Right atrium auricular region (tissue), 2 donors: ENCODE results near the gene ACTR2. TPM values are rescaled to one million over a fixed set of nuclear protein-coding genes. Genes with fewer than 3 reads are reported as not detected.

ENCODE experiments used
- DNase-seq: peaks from one replicate; pipeline ENCODE4 v3.0.0-alpha.2; 2019; ENCODE audit warnings: low spot score
- H3K27ac ChIP-seq, 2 donors: fragments of 200-600 bp; sonication (generic); 1 replicate in 1 of 2; 2 replicates in 1 of 2; pipeline ENCODE4 v1.5.1; 2016 to 2019
- H3K27me3 ChIP-seq, 2 donors: fragments of 200-600 bp; sonication (generic); one replicate each; pipeline versions ENCODE4 v1.5.1 to v1.6.0; 2017 to 2019
- H3K36me3 ChIP-seq: fragments of 200-600 bp; sonication (generic); one replicate; pipeline ENCODE4 v1.5.1; 2016
- H3K4me1 ChIP-seq, 2 donors: fragments of 200-600 bp; sonication (generic); one replicate each; pipeline versions ENCODE4 v1.5.1 to v1.6.0; 2017 to 2019
- H3K4me3 ChIP-seq, 2 donors: fragments of 200-600 bp; sonication (generic); 1 replicate in 1 of 2; 2 replicates in 1 of 2; pipeline ENCODE4 v1.5.1; 2017 to 2019; ENCODE audit warnings: mild to moderate bottlenecking in 1 of 2, moderate library complexity in 1 of 2
- H3K9me3 ChIP-seq, 2 donors: fragments of 200-600 bp; sonication (generic); one replicate each; pipeline ENCODE4 v1.5.1; 2019
- total RNA-seq, 2 donors: library from RNA; depleted of rRNA; stranded (reverse); fragments of >200 nt; gene quantifications; one replicate each; pipeline ENCODE4 v1.1.0, GENCODE V29; 2016
- TF ChIP-seq, protein P1 (sequence below), 2 donors: fragments of 200-600 bp; sonication (generic); IDR thresholded peaks; one replicate each; pipeline ENCODE4 v1.5.1; 2019; ENCODE audit warnings: antibody characterized with exemption in 2 of 2

ACTR2 gene
- total RNA-seq, 2 donors from 2014 or later: 41.2 to 45.5 TPM

DNA sequence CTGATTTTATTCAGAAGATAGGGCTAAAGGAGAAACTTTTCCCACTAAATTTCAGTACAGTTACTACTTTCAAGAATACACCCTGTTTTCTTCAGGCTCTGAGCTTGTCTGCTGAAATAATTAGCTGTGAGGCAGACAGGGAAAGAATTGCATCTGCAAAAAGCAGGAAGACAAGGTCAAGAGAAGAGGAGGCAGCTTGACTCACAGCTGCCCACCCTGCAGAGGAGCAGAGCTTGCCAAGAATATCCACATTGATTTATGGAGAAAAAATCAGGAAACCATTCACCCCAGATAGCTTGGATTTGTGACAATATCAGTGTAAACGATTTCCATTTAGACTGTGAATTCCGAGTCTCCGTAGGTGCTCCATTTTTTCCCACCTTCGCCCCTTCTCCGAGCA is 49.0 kb downstream of the ACTR2 start:
- DNase-seq: no peak
- TF ChIP-seq, protein P1, sequence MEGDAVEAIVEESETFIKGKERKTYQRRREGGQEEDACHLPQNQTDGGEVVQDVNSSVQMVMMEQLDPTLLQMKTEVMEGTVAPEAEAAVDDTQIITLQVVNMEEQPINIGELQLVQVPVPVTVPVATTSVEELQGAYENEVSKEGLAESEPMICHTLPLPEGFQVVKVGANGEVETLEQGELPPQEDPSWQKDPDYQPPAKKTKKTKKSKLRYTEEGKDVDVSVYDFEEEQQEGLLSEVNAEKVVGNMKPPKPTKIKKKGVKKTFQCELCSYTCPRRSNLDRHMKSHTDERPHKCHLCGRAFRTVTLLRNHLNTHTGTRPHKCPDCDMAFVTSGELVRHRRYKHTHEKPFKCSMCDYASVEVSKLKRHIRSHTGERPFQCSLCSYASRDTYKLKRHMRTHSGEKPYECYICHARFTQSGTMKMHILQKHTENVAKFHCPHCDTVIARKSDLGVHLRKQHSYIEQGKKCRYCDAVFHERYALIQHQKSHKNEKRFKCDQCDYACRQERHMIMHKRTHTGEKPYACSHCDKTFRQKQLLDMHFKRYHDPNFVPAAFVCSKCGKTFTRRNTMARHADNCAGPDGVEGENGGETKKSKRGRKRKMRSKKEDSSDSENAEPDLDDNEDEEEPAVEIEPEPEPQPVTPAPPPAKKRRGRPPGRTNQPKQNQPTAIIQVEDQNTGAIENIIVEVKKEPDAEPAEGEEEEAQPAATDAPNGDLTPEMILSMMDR (IDR thresholded peaks at IDR 0.05): no peak
- Histone ChIP-seq H3K27me3 (no peaks in the 10 kb centered on the region), H3K4me3 (no peak overlapping the region), H3K4me1 (peaks cover 0 to 30% of the 10 kb centered on the region in 2 donors), H3K9me3 (no peaks in the 10 kb centered on the region), H3K36me3 (peaks cover 15% of the 10 kb centered on the region), H3K27ac (no peak overlapping the region)

DNA sequence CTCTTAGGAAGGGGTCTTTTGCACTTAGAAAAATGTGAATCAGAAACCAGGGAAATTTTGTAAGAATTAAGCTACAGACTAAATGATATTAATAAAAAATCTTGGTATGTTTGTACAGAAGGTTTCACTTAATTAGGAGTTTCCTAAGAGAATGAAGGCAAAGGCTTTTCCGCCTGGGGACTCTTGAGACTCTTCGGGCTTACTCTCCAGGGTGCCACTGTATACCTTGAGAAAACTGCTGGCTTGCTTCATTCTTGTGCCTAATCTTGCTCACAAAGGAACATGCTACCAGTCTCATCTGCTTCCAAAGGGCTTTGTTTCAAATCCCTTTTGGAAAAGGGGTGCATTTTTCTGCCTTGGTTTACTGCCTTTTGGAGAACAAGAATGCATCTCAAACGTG is 49.5 kb downstream of the ACTR2 start:
- H3K9me3 ChIP-seq: no peaks in the 10 kb centered on the region
- no peaks in the 10 kb centered on the region for H3K27me3 ChIP-seq
- DNase-seq: no peak
- peaks cover 10% of the 10 kb centered on the region for H3K36me3 ChIP-seq
- peaks cover 0 to 32% of the 10 kb centered on the region in 2 donors for H3K4me1 ChIP-seq
- H3K4me3 ChIP-seq: no peak overlapping the region
- TF ChIP-seq, protein P1 (IDR thresholded peaks at IDR 0.05): no peak
- no peak overlapping the region for H3K27ac ChIP-seq

DNA sequence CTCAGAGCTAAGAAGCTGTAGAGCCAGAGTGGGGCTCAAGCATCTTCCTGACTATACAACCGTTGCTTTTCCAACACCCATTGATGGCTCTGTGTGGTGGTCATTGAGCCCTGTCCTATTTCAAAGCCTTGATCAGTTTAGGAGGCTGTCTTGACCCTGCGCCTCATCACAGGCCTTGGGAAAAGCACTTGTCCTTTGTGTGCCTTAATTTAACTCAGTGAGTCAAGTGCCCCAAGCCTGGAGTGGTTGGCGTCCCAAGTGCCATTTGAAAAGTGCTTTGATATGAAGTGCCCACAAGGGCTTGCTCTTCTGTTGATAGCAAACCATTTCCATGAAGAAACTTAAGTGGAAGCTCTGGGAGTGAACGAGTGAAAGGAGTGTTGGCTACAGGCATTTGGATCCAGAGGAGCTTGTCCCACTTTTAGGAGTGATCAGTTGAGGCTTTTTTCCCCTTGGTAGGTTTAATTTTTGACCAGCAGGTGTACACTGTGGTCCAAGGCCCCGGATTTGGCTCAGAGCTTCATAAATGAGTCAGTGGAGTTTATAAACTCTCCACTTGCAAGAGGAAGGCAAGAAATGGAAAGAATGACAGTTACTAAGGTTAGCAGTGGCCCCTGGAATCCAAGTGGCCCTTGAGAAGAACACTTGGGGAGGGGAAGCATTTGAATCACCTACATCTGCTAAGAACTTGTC is 50.3 kb downstream of the ACTR2 start:
- H3K36me3 ChIP-seq: peaks cover 5% of the 10 kb centered on the region
- H3K4me3 ChIP-seq: no peak overlapping the region
- no peaks in the 10 kb centered on the region for H3K9me3 ChIP-seq
- TF ChIP-seq, protein P1 (IDR thresholded peaks at IDR 0.05): no peak
- peaks cover 0 to 40% of the 10 kb centered on the region in 2 donors for H3K4me1 ChIP-seq
- H3K27me3 ChIP-seq: no peaks in the 10 kb centered on the region
- DNase-seq: peak; percentile 55
- no peak overlapping the region for H3K27ac ChIP-seq

DNA sequence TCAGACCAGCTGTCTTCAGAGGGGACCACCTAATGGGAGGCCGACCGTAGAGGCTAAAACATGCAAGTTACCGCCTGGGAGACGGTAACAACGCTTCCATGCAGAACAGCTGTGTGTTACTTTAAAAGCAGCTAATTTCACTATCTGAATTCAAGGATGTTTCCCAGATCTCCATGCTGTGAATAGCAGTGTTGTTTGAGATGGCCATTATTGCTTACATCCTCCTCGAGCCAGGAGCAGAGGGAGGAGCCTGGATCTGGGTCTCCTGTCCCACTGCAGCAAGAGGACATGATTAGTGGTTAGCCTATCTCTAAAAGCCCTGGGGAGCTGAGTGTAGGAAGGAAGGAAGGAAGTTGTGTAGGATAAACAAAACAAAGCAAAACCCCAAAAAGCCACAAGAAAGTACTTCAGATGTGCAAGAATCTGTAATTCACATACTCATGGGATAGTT is 50.9 kb downstream of the ACTR2 start:
- H3K27ac ChIP-seq: no peak overlapping the region
- DNase-seq: peak; percentile 26
- no peak overlapping the region for H3K4me3 ChIP-seq
- no peaks in the 10 kb centered on the region for H3K9me3 ChIP-seq
- peaks cover 0 to 40% of the 10 kb centered on the region in 2 donors for H3K4me1 ChIP-seq
- no peaks in the 10 kb centered on the region for H3K36me3 ChIP-seq
- no peaks in the 10 kb centered on the region for H3K27me3 ChIP-seq
- TF ChIP-seq, protein P1 (IDR thresholded peaks at IDR 0.05): no peak

DNA sequence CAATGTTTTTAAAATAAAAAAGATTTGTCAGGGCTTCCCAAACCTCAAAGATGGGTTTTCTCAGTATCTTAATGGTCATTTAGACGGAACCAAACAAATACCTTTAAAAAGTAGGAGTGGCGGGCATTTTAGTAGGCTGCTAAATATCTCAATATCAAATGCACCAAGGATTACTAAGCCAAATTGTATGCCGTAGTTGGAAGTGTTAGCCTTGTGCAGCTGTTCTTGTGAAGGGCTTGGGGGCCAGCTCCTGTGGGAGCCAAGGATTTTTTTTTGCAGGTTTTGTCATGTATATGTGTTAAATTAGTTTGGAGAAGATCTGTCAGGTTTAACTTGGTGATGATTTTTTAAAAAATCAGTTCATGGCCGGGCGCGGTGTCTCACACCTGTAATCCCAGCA is 52.1 kb downstream of the ACTR2 start:
- Histone ChIP-seq H3K36me3 (no peaks in the 10 kb centered on the region), H3K9me3 (no peaks in the 10 kb centered on the region), H3K27ac (no peak overlapping the region), H3K4me1 (peaks cover 0 to 40% of the 10 kb centered on the region in 2 donors), H3K4me3 (no peak overlapping the region), H3K27me3 (no peaks in the 10 kb centered on the region)
- TF ChIP-seq, protein P1 (IDR thresholded peaks at IDR 0.05): no peak
- peak; percentile 26 for DNase-seq
